Kidney (tissue), 14 donors: Measurements from ENCODE around the gene ZNF71. TPM values are rescaled to one million over a fixed set of nuclear protein-coding genes. Genes with fewer than 3 reads are reported as not detected.

Source experiments
- DNase-seq, 5 donors: peaks; one replicate each; pipeline ENCODE4 v3.0.0-alpha.2; 2013 to 2020
- FAIRE-seq: peaks from 2 replicates; lab custom pipeline; 2012; peaks lifted over from hg19 to GRCh38; lab: Jason Lieb, UNC
- H3K27ac ChIP-seq, 2 donors: one replicate each; pipeline ENCODE4 v1.7.0; 2013; ENCODE audit warnings: low read depth in 2 of 2, low read length in 2 of 2, inconsistent platforms in 1 of 2
- H3K27me3 ChIP-seq: one replicate; pipeline ENCODE4 v1.7.1; 2013; ENCODE audit warnings: low read length, inconsistent platforms; ENCODE audit not compliant: control insufficient read depth, insufficient read depth
- H3K36me3 ChIP-seq, 3 donors: one replicate each; pipeline versions ENCODE4 v1.7.0 to v1.7.1; 2013; ENCODE audit warnings: low read length in 3 of 3, control low read depth in 1 of 3, inconsistent platforms in 1 of 3; ENCODE audit not compliant: insufficient read depth in 3 of 3, control insufficient read depth in 2 of 3
- H3K4me1 ChIP-seq, 3 donors: one replicate each; pipeline versions ENCODE4 v1.7.0 to v1.7.1; 2013; ENCODE audit warnings: low read length in 3 of 3, inconsistent platforms in 1 of 3, low read depth in 1 of 3; ENCODE audit not compliant: control insufficient read depth in 2 of 3, insufficient read depth in 2 of 3
- H3K4me3 ChIP-seq, 3 donors: one replicate each; pipeline versions ENCODE4 v1.7.0 to v1.8.1; 2013; ENCODE audit warnings: low read length in 3 of 3, control low read depth in 1 of 3, inconsistent platforms in 1 of 3
- H3K9ac ChIP-seq, 3 donors: one replicate each; pipeline versions ENCODE4 v1.7.0 to v1.7.1; 2013; ENCODE audit warnings: low read length in 3 of 3, control low read depth in 1 of 3, inconsistent platforms in 1 of 3
- H3K9me3 ChIP-seq, 3 donors: one replicate each; pipeline versions ENCODE4 v1.7.0 to v1.7.1; 2013; ENCODE audit warnings: low read length in 3 of 3, control low read depth in 1 of 3, inconsistent platforms in 1 of 3; ENCODE audit not compliant: control insufficient read depth in 2 of 3, insufficient read depth in 1 of 3
- CTCF ChIP-seq: IDR thresholded peaks from 3 replicates; pipeline ENCODE4 v1.5.1; 2012; ENCODE audit warnings: mild to moderate bottlenecking, moderate library complexity, borderline replicate concordance; ENCODE audit not compliant: insufficient read depth; ENCODE audit errors: extremely low read depth
- intact Hi-C: fragments of 100-400 bp; cut with DNase I; formaldehyde crosslinking; loops from one replicate; pipeline ENCODE4 v1.11.1; 2022
- polyA plus RNA-seq: library from polyadenylated mRNA; stranded (reverse); fragments of 350-450 nt; fragmentation: Illumina TruSeq; extraction: RNeasy Lipid Tissue Mini Kit (QIAGEN cat#74804); gene quantifications from one replicate; pipeline ENCODE4 v1.2.3, GENCODE V29; 2014; ENCODE audit warnings: low read depth, low replicate concordance; ENCODE audit not compliant: insufficient read depth
- total RNA-seq: library from RNA; stranded (reverse); fragmentation: NEBNext Ultra II Directional; extraction: Animal tissue kit (Norgen Biotek cat#: 25700); gene quantifications from one replicate; pipeline ENCODE4 v1.2.1, GENCODE V29; 2021
- donor health status: control.
- donor health status: control.
- donor health status: control.
- donor health status: control.
- donor health status: control.
- donor health status: DM: yes; HTN: yes; CAD: no.
- donor health status: Normal renal cell carcinoma (clear cell type).

The ZNF71 gene
- total and polyA plus RNA-seq, 2 donors from 2014 or later, result 3.5 to 7.6 TPM

- no peak for TF ChIP-seq CTCF
- H3K27ac ChIP-seq, result no peak overlapping the region
- H3K27me3 ChIP-seq, result no peaks in the 10 kb centered on the region
- no peak overlapping the region for H3K9ac ChIP-seq
- FAIRE-seq (no peak), DNase-seq (no peak)
- H3K4me1 ChIP-seq, result peaks cover 0 to 1% (median under 1%) of the 10 kb centered on the region in 3 donors
- H3K9me3 ChIP-seq, result peaks cover 4 to 9% (median 9%) of the 10 kb centered on the region in 3 donors
- H3K4me3 ChIP-seq, result no peak overlapping the region
- intact Hi-C loops, result no loop called here
- H3K36me3 ChIP-seq, result peaks cover 7 to 9% (median 7%) of the 10 kb centered on the region in 3 donors
Observed at GRCh38 chr19:56601375-56601774, 6.3 kb downstream of the ZNF71 start.

DNA sequence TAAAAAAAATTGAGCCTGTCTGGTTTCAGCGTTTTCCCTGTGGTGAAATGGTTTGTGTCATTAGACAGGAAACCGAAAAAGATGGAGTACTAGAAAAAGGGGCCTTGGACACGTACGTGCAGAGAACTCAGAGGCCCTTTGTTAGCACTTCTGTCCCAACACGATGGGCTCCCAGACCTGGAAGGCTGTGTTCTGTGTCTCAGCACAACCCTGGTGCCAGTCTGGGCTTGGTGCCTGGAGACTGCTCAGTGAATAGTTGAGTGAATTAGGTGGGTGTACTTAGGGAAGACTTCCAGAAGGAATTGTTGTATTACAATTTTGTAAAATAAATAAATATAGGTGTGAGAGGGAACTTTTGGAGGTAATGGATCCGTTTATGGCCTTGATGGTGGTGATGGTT, 8.7 kb downstream of the ZNF71 start:
- Histone ChIP-seq H3K9me3 (peaks cover 4 to 14% (median 11%) of the 10 kb centered on the region in 3 donors), H3K4me1 (no peaks in the 10 kb centered on the region), H3K36me3 (peaks cover 7 to 9% (median 7%) of the 10 kb centered on the region in 3 donors), H3K9ac (no peak overlapping the region), H3K4me3 (no peak overlapping the region), H3K27ac (no peak overlapping the region), H3K27me3 (no peaks in the 10 kb centered on the region)
- FAIRE-seq, result no peak
- no peak for DNase-seq
- intact Hi-C loops, result no loop called here
- no peak for TF ChIP-seq CTCF

GRCh38 chr19:56608274-56608964, 13.3 kb downstream of the ZNF71 start:
- H3K4me3 ChIP-seq, result no peak overlapping the region
- no peaks in the 10 kb centered on the region for H3K27me3 ChIP-seq
- DNase-seq, result no peak
- no peak overlapping the region for H3K9ac ChIP-seq
- no peak for TF ChIP-seq CTCF
- no peak overlapping the region for H3K27ac ChIP-seq
- no peak for FAIRE-seq
- intact Hi-C loops, result no loop called here
- peaks cover 11 to 15% (median 14%) of the 10 kb centered on the region in 3 donors for H3K9me3 ChIP-seq
- no peaks in the 10 kb centered on the region for H3K4me1 ChIP-seq
- peaks cover 0 to 9% (median 0%) of the 10 kb centered on the region in 3 donors for H3K36me3 ChIP-seq
